Posterior cingulate gyrus (tissue), 11 donors: ENCODE measurements around the gene IQCF6.
"Not testable (repeated sequence)": the region's sequence is repeated elsewhere in the genome, so short reads cannot be mapped to it uniquely, and the experiment has no call there.

Experiments used
- DNase-seq, 10 donors: peaks; one replicate each; pipeline versions ENCODE4 v3.0.0 to v3.0.0-alpha.2; 2020 to 2021; ENCODE audit warnings: mixed read lengths in 3 of 10
- intact Hi-C: fragments of 100-400 bp; cut with DNase I; formaldehyde crosslinking; loops from one replicate; pipeline ENCODE4 v1.15.1; 2023

Gene IQCF6

DNA sequence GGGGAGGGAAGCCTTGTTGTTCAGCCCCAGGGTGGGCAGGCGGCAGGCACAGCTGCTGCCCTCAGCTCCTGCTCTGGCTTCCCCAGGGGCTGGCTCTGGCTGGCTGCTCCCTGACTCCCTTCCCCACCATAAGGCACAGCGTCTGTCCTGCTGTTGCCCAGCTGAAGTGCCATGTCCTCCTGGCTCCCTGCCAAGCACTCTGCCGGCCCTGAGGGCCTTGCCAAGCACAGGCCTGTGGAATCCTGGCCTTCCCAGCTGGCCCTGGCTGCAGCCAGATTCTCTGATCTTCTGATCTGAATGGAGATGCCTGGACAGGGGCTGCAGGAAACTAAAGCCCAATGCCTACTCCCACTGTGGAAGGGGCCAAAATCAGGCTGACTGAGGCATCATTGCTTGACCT, 1.1 kb downstream of the IQCF6 start:
- intact Hi-C loops, result no loop called here

DNA sequence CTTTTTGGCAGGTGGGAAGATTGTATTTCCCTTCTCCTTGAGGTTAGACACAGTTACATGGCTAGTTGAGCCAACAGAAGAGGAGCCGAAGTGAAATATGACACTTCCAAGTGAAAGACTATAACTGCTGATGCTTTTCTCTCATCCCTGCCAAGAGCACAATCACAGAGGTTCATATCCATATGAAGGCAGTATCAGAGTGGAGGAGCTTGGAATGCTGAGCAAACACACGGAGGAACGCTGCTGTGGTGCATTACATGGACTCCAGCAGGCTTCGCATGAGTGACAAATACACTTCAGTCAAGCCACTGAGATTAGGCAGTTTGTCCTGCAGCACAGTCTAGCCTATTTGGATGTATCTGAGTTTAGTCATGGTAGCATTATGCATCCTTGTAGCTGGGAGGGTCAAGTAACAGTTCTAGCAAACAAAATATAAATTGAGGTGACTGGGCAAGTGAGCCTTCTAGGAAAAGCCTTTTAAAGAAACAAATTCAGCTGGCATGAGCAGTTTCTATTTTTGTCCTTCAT, 5.4 kb downstream of the IQCF6 start:
- intact Hi-C loops, result no loop called here
- DNase-seq, result no peak

More for the DNA sequence above, 1.1 kb downstream of the IQCF6 start:
- DNase-seq, result peak; percentile 27 to 89 (median 54)

DNA sequence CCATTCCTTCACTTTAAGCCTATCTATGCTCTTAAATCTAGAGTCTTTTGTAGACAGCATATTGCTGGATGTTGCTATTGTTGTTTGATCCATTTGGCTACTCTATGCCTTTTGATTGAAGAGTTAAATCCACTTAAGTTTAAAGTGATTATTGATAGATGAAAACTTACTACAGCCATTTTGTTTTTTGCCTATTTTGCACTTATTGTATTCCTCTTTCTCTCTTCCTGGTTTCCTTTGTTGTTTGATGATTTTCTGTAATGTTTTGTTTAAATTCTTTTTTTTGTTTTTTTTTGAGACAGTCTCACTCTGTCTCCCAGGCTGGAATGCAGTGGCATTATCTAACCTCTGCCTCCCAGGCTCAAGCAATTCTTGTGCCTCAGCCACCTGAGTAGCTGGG, 19.8 kb downstream of the IQCF6 start:
- intact Hi-C loops, result no loop called here
- DNase-seq, result no peak

DNA sequence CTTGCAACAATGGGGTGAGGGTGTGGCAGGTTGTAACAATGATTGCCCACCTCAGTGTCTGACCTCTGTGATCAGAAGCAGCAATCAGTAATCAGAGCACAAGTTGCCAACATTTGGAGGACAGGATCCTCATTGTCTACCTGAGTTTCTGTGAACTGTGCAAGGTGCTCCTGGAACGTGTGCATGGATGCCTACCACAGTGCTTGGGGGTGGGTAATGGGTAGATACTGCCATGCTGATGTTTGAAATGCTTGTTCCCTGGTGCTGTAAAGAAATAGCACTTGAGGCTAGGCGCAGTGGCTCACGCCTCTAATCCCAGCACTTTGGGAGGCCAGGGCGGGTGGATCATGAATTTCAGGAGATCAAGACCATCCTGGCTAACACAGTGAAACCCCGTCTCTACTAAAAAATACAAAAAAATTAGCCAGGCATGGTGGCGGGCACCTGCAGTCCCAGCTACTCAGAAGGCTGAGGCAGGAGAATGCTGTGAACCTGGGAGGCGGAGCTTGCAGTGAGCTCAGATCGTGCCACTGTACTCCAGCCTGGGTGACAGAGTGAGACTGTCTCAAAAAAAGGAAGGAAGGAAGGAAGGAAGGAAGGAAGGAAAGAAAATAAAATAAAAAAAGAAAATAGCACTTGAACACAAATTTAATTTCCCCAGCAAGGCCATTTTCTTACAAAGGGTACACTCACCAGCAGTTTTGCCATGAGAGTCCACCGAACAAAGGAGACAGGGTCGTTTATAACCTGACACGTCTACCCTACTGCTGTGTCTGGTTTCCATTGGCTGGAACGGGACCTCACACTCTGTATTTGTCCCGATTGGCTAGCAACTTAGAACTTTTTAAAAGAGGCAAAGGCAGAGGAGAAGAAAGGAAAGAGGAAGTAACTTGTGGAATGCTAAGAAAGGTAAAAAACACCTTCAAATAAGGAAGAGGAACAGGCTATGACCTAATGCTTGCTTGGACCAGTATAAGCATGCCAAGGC, 25.0 kb downstream of the IQCF6 start:
- intact Hi-C loops, DNase-seq: not testable (repeated sequence)

DNA sequence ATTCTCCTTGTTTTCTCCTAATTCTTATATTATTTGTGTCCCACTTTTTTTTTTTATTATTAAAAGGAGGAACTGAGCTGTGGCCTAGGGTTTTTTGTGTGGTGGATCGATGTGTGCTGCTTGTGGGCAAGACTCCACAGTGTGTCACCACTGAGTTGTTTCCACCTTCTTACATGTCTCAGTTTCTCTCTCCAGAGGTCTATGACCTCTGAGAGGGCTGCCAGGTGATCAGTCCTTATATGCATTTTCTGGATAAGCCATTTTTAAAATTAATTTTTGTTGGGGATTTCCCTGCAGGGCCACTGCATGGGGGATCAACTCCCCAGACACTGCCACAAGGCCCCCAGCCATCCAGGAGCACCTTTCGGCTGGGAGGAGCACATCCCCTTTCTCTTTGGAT, 27.8 kb downstream of the IQCF6 start:
- intact Hi-C loops, result no loop called here
- DNase-seq, result no peak

DNA sequence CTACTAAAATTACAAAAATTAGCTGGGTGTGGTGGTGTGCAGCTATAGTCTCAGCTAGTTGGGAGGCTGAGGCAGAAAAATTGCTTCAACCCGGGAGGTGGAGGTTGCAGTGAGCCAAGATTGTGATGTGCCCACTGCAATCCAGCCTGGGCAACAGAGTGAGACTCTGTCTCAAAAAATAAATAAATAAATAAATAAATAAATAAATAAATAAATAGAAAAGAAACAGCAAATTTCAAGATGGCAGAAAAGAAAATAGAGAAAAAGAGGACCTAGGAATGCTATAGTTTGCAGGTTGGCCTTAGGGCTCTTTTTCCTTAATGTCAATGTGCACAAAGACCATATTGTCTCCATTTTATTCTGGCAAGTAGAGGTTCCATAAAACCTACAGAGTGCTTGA, 28.2 kb downstream of the IQCF6 start:
- intact Hi-C loops, result no loop called here
- no peak for DNase-seq

DNA sequence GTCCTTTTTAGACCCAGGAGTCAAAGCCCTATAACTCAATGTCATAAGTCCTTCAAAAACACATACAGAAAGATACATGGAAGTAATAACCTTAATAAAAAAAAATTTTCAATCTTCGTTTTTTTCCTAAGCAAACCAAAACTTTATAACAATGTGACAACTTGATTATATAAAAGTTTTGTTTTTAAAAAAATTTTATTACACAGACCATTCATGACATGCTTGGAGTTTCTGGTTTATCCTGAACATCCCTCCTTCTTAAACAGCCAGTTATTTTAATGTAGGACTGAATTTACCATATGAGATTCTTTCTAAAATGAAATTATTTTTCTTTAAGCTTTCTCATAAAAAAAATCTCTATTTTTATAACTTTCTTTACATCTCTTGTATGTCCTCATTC, 30.7 kb downstream of the IQCF6 start:
- DNase-seq, result no peak
- intact Hi-C loops, result no loop called here

DNA sequence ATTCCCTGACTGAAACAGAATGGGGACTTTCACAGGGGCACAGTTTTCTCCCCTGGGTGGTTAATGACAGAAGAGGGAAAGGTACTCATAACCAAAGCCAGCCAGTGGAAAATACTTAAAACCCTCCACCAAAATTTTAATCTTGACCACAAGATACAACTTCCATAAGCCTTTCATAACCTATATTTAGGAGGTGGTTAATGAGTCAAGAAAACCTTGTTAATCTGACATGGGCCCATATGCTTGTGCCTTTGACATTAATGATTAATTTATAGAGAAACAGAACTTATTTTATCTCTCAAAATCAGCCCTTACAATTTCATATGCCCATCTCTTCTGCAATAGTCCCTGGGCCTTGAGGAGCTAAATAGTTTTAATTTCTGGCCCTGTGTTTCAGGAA, 31.2 kb downstream of the IQCF6 start:
- DNase-seq, result no peak
- intact Hi-C loops, result no loop called here

DNA sequence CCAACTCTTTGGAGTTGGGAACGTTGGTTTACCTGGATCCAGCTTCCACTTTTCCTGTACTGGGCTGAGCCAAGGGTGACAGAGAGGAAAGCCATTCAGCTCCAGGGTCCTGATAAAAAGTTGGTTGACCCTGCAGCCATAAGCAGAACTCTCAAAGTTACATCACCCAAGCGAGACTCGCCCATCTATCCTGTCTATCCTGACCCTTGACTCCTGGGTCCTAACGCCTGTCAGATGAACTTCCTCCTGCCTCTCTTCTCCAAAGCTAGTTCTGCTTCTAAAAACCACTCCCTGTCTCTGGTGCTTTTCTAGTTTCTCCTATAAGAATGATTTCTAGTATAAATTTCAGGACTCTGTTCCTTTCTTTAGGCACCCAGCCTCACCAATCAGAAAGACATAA, 36.1 kb downstream of the IQCF6 start:
- intact Hi-C loops, DNase-seq: not testable (repeated sequence)

DNA sequence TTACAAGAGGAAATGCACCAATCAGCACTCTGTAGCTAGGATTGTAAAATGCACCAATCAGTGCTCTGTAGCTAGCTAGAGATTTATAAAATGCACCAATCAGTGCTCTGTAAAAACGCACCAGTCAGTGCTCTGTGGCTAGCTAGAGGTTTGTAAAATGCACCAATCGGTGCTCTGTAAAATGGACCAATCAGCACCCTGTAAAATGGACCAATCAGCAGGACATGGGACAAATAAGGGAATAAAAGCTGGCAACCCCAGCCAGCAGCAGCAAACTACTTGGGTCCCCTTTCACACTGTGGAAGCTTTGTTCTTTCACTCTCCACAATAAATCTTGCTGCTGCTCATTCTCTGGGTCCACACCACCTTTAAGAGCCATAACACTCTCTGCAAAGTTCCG, 36.7 kb downstream of the IQCF6 start:
- intact Hi-C loops, DNase-seq: not testable (repeated sequence)

DNA sequence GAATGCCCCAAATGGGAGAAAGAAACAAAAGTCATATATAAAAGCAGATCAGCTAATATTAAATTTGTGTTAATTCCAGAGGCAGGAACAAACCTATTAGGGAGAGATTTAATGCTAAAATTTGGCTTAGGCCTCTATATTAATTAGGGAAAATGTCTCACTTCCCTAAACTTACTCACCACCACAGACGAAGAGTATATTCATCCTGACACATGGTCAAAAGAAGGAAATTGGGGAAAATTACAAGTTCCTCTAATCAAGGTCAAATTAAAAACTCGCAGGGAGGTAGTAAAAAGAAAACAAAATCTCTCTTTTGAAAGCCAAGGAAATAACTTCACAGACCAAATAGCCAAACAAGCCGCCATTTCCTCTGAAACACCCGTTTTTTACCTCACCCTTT, 39.9 kb downstream of the IQCF6 start:
- DNase-seq, result no peak
- intact Hi-C loops, result no loop called here

DNA sequence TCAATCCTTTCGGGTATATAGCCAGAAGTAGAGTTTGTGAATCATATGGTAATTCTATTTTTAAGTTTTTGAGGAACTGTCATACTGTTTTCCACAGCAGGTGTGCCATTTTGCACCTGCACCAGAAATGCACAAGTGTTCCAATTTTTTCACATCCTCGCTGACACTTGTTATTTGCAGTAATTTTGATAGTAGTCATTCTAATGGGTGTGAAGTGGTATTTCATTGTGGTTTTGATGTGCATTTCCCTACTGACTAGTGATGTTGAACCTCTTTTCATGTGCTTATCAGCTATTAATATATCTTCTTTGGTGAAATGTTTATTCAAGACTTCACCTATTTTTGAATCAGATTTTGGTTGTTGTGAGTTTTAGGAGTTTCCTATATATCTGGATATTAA, 43.1 kb downstream of the IQCF6 start:
- intact Hi-C loops, result no loop called here
- no peak for DNase-seq

DNA sequence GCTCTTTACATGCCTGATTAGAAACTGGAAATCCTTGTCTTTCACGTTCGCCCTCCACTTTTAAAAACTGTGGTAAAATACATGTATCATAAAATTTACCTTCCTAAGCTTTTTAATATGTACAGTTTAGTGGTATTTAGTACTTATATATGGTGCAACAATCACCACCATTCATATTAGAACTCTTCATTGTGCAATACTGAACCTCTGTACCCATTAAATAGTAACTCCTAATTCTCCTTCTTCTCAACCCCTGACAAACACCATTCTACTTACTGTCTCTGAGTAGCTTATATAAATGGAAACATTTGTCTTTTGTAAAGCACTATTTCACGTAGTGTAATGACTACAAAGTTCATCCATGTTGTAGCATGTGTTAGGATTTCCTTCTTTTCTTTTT, 44.0 kb downstream of the IQCF6 start:
- no peak for DNase-seq
- intact Hi-C loops, result no loop called here

DNA sequence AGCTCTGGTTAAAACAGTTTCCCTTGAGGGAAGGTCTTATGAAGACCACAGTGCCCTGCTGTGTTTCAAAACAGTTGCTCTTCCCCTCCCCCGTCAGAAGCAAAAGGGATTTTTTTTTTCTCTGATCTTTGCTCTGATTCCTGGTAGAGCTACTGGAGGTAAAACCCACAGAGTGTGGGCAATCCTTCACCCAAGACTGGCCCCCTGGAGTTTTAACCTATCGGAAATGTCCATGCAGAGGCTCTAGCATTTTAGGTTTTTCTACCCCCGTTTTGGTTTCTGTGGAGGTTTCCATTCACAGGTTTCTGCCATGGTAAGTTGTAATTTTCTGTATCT, 44.5 kb downstream of the IQCF6 start:
- DNase-seq, result no peak
- intact Hi-C loops, result no loop called here

DNA sequence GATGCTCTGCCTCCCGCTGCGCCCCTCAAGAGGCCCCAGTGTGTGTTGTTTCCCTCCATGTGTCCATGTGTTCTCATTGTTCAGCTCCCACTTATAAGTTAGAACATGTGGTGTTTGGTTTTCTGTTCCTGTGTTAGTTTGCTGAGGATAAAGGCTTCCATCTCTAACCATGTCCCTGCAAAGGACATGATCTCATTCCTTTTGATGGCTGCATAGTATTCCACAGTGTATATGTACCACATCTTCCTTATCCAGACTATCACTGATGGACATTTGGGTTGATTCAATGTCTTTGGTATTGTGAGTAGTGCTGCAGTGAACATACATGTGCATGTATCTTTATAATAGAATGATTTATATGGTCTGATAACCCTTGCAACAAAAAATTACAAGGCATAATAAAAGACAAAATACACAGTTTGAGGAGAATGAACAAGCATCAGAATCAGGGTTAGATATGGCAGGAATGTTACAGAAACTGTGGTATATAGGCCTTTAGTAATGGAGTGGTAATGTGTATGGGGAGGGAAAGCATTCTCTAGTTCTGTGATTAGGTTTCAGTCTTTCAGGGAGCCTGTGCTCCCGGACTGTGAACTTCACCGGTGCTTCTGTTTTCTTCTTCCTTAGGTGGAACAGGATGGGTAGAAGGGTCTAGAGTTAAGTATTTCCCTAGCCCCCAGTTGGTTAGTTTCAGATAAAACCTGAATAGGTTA, 45.0 kb downstream of the IQCF6 start:
- intact Hi-C loops, result no loop called here

DNA sequence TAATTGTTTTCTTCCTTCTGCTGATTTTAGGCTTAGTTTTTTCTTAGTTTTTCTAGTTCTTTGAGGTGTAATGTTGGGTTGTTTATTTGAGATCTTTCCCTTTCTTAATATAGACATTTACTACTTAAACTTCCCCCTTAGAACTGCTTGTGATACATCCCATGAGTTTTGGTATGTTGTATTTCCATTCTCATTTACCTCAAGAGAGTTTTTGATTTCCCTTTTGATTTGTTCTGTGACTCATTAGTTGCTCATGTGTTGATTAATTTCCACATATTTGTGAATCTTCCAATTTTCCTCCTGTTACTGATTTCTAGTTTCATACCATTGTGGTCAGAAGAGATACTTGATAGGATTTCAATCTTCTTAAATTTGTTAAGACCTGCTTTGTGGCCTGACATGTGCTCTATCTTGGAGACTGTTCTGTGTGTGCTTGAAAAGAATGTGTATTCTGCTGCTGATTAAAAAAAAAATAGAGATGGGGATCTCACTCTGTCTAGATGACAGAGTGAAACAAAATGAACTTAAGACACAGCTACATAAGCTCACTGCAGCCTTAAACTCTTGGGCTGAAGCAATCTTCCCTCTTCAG, 49.9 kb downstream of the IQCF6 start:
- intact Hi-C loops, result no loop called here

More for the DNA sequence above, 45.0 kb downstream of the IQCF6 start:
- DNase-seq, result no peak

More for the DNA sequence above, 49.9 kb downstream of the IQCF6 start:
- DNase-seq, result no peak
